HCT116 (cell line): ENCODE data around the gene MYCBP2. TPM values are rescaled to one million over a fixed set of nuclear protein-coding genes. Genes with fewer than 3 reads are reported as not detected.

Source experiments
- ATAC-seq: fragments of 200-7000 bp; cut with Tn5 transposase; 2 replicates; pipeline ENCODE4 v1.9.1; 2020; ENCODE audit warnings: mild to moderate bottlenecking, moderate library complexity
- BruUV-seq: library from RNA; stranded (reverse); fragments of 400-500 nt; replicated peaks from 2 replicates; lab custom pipeline; 2021; lab: Mats Ljungman, UMichigan
- CTCF ChIA-PET: fragments of 300-600 bp; sonication (Branson Sonifier 250); formaldehyde crosslinking; loops from one replicate; lab custom pipeline; 2021; ENCODE audit warnings: antibody characterized with exemption; lab: Charles Lee
- POLR2A ChIA-PET: fragments of 300-600, 350-600 bp; sonication (Branson Sonifier 250); formaldehyde crosslinking; loops from one replicate; lab custom pipeline; 2021; ENCODE audit warnings: antibody characterized with exemption; lab: Charles Lee
- RAD21 ChIA-PET, 2 experiments: fragments of 300-600 bp; sonication (Branson Sonifier 250); formaldehyde crosslinking; loops; one replicate each; lab custom pipeline; 2023; ENCODE audit warnings: low total read pairs in 2 of 2; ENCODE audit not compliant: uncharacterized antibody in 2 of 2, unreplicated experiment in 2 of 2, low non-redundant PET in 1 of 2; lab: Charles Lee
- DNase-seq: peaks from one replicate; pipeline ENCODE4 v3.0.0-alpha.2; 2010; ENCODE audit warnings: low read depth, low spot score
- H2AFZ ChIP-seq: fragments of 200-600 bp; shearing (Covaris generic), sonication (generic); 2 replicates; pipeline ENCODE4 v1.6.1; 2017; ENCODE audit warnings: low read depth, mixed run types, mixed read lengths, antibody characterized with exemption, low read length; ENCODE audit not compliant: poor library complexity, severe bottlenecking
- H3K27ac ChIP-seq: 2 replicates; pipeline ENCODE4 v1.5.1; 2012; ENCODE audit warnings: low read depth, low read length
- H3K27me3 ChIP-seq: fragments of 200-600 bp; sonication (generic); 2 replicates; pipeline ENCODE4 v1.6.1; 2016; ENCODE audit warnings: mixed run types, low read length, mixed read lengths; ENCODE audit not compliant: insufficient read depth
- H3K36me3 ChIP-seq, 2 experiments: fragments of 200-500 bp in 1 of 2; fragments of 200-600 bp in 1 of 2; sonication (Bioruptor generic) in 1 of 2; sonication (generic) in 1 of 2; 2 replicates each; pipeline versions ENCODE4 v1.5.1 to v1.6.1; 2014 to 2016; ENCODE audit warnings: low read length in 2 of 2, inconsistent platforms in 1 of 2, mixed read lengths in 1 of 2, mixed run types in 1 of 2; ENCODE audit not compliant: insufficient read depth in 2 of 2, control insufficient read depth in 1 of 2
- H3K4me1 ChIP-seq, 2 experiments: fragments of 200-600 bp in 1 of 2; sonication (generic) in 1 of 2; 2 replicates each; pipeline versions ENCODE4 v1.5.1 to v1.6.1; 2012 to 2017; ENCODE audit warnings: low read length in 2 of 2, inconsistent platforms in 1 of 2, mild to moderate bottlenecking in 1 of 2, mixed read lengths in 1 of 2, mixed run types in 1 of 2, moderate library complexity in 1 of 2; ENCODE audit not compliant: insufficient read depth in 2 of 2, control insufficient read depth in 1 of 2
- H3K4me2 ChIP-seq: fragments of 200-600 bp; sonication (generic); 2 replicates; pipeline ENCODE4 v1.6.1; 2017; ENCODE audit warnings: mixed run types, low read length, mixed read lengths
- H3K4me3 ChIP-seq, 2 experiments: fragments of 200-600 bp in 1 of 2; sonication (generic) in 1 of 2; replicated peaks in 1 of 2; 2 replicates each; pipeline ENCODE4 v1.5.1; 2011 to 2016; ENCODE audit warnings: low read length in 2 of 2, control low read depth in 1 of 2, low read depth in 1 of 2, mild to moderate bottlenecking in 1 of 2, mixed read lengths in 1 of 2, mixed run types in 1 of 2
- H3K79me2 ChIP-seq: fragments of 200-600 bp; sonication (generic); 2 replicates; pipeline ENCODE4 v1.6.1; 2017; ENCODE audit warnings: mild to moderate bottlenecking, mixed run types, low read length, moderate library complexity, mixed read lengths; ENCODE audit not compliant: insufficient read depth
- H3K9ac ChIP-seq: fragments of 200-600 bp; sonication (generic); 2 replicates; pipeline ENCODE4 v1.6.1; 2016; ENCODE audit warnings: low read length, mixed read lengths
- H3K9me2 ChIP-seq: fragments of 200-600 bp; sonication (generic), shearing (Covaris generic); 2 replicates; pipeline ENCODE4 v1.6.1; 2017; ENCODE audit warnings: mixed run types, mild to moderate bottlenecking, moderate library complexity; ENCODE audit not compliant: insufficient read depth
- H3K9me3 ChIP-seq, 2 experiments: fragments of 200-500 bp in 1 of 2; fragments of 200-600 bp in 1 of 2; sonication (Bioruptor generic) in 1 of 2; sonication (generic) in 1 of 2; 2 replicates each; pipeline ENCODE4 v1.6.1; 2014 to 2017; ENCODE audit warnings: low read length in 2 of 2, mixed read lengths in 2 of 2, inconsistent platforms in 1 of 2, low read depth in 1 of 2, mild to moderate bottlenecking in 1 of 2, mixed run types in 1 of 2, moderate library complexity in 1 of 2; ENCODE audit not compliant: control insufficient read depth in 1 of 2, insufficient read depth in 1 of 2
- H4K20me1 ChIP-seq: fragments of 200-600 bp; sonication (generic), shearing (Covaris generic); 2 replicates; pipeline ENCODE4 v1.6.1; 2017; ENCODE audit warnings: mixed run types, mild to moderate bottlenecking, moderate library complexity; ENCODE audit not compliant: insufficient read depth
- ATF3 ChIP-seq: IDR thresholded peaks from 2 replicates; pipeline ENCODE4 v1.6.1; 2012
- CBX3 ChIP-seq: IDR thresholded peaks from 2 replicates; pipeline ENCODE4 v1.6.1; 2012; ENCODE audit warnings: low read depth
- CEBPB ChIP-seq: IDR thresholded peaks from 2 replicates; pipeline ENCODE4 v1.6.1; 2012; ENCODE audit warnings: low read depth
- EGR1 ChIP-seq: IDR thresholded peaks from 2 replicates; pipeline ENCODE4 v1.6.1; 2012; ENCODE audit warnings: low read depth
- ELF1 ChIP-seq: IDR thresholded peaks from 2 replicates; pipeline ENCODE4 v1.6.1; 2012; ENCODE audit warnings: low read depth, borderline replicate concordance
- EZH2 ChIP-seq: fragments of 200-600 bp; sonication (generic); IDR thresholded peaks from 2 replicates; pipeline ENCODE4 v1.6.1; 2017; ENCODE audit warnings: antibody characterized with exemption, mixed run types
- EZH2phosphoT487 ChIP-seq: fragments of 200-600 bp; IDR thresholded peaks from 2 replicates; pipeline ENCODE4 v1.6.1; 2018; ENCODE audit warnings: antibody characterized with exemption, borderline replicate concordance
- MAX ChIP-seq: IDR thresholded peaks from 2 replicates; pipeline ENCODE4 v1.6.1; 2012
- POLR2A ChIP-seq: IDR thresholded peaks from 2 replicates; pipeline ENCODE4 v1.7.0; 2011; ENCODE audit warnings: borderline replicate concordance; ENCODE audit not compliant: insufficient read depth, insufficient read length; ENCODE audit errors: extremely low read depth
- POLR2AphosphoS5 ChIP-seq: IDR thresholded peaks from 2 replicates; pipeline ENCODE4 v1.6.1; 2011; ENCODE audit warnings: mild to moderate bottlenecking, low read depth, low read length, moderate library complexity
- RAD21 ChIP-seq: IDR thresholded peaks from 2 replicates; pipeline ENCODE4 v1.6.1; 2012; ENCODE audit warnings: low read depth, mild to moderate bottlenecking
- SIN3A ChIP-seq: IDR thresholded peaks from 2 replicates; pipeline ENCODE4 v1.6.1; 2012; ENCODE audit warnings: low read depth
- SP1 ChIP-seq: IDR thresholded peaks from 2 replicates; pipeline ENCODE4 v1.6.1; 2012; ENCODE audit warnings: low read depth
- SRF ChIP-seq: IDR thresholded peaks from 2 replicates; pipeline ENCODE4 v1.6.1; 2012; ENCODE audit warnings: low read depth
- YY1 ChIP-seq: IDR thresholded peaks from 2 replicates; pipeline ENCODE4 v1.6.1; 2011; ENCODE audit warnings: low read length, low read depth, moderate library complexity, mild to moderate bottlenecking; ENCODE audit not compliant: insufficient replicate concordance; ENCODE audit errors: extremely low read depth
- ZBTB33 ChIP-seq: IDR thresholded peaks from 2 replicates; pipeline ENCODE4 v1.6.1; 2011; ENCODE audit warnings: mild to moderate bottlenecking, low read length, moderate library complexity; ENCODE audit not compliant: insufficient replicate concordance; ENCODE audit errors: extremely low read depth
- ZFX ChIP-seq: fragments of 450-650 bp; IDR thresholded peaks from 2 replicates; pipeline ENCODE4 v1.6.1; 2017
- ZNF274 ChIP-seq: fragments of 200-500 bp; sonication (Bioruptor generic); IDR thresholded peaks from 2 replicates; pipeline ENCODE4 v1.6.1; 2014; ENCODE audit warnings: mild to moderate bottlenecking, low read depth, low read length, inconsistent platforms
- intact Hi-C: fragments of 100-400 bp; cut with micrococcal nuclease; formaldehyde crosslinking; loops from 2 replicates; pipeline ENCODE4 v1.10.0; 2022
- total RNA-seq: library from RNA; stranded (reverse); gene quantifications from one replicate; pipeline ENCODE4 v1.2.1, GENCODE V29; 2021; ENCODE audit not compliant: unreplicated experiment
- TF ChIP-seq, protein P1 (sequence below), 3 experiments: fragments of 200-600 bp in 1 of 3; sonication (generic) in 1 of 3; IDR thresholded peaks in 2 of 3; conservative IDR thresholded peaks in 1 of 3; 2 replicates each; pipeline ENCODE4 v1.5.1; 2012 to 2017; ENCODE audit warnings: low read depth in 2 of 3, low read length in 2 of 3, antibody characterized with exemption in 1 of 3, borderline replicate concordance in 1 of 3, control low read depth in 1 of 3, mild to moderate bottlenecking in 1 of 3, mixed read lengths in 1 of 3, mixed run types in 1 of 3, moderate library complexity in 1 of 3; ENCODE audit not compliant: insufficient read depth in 1 of 3
- TF ChIP-seq, protein P2 (sequence below): IDR thresholded peaks from 2 replicates; pipeline ENCODE4 v1.6.1; 2012; ENCODE audit warnings: low read depth

MYCBP2 gene
- total RNA-seq, 1 experiment from 2014 or later: 48.5 TPM

DNA sequence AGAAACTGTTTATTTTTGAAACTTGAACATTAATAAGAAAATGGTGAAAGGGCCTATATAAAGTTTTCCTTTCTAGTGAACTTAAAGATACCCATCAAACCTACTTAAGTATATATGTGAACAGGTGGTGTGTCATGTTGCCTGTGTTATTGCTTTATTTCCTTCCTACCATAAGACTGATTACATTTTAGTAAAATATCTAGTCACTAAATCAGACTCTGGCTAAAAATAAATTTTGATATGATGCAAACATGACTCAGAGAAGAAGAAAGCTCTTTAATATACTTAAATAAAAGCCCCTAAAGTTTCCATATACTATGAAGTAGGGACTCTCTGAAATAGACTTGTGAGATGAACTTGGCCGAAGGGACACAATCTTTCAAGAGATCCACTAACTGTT is 264.8 kb downstream of the MYCBP2 start:
- ATAC-seq: no peak
- H3K36me3 ChIP-seq: peaks cover 11 to 23% of the 10 kb centered on the region in 2 experiments; a peak in 3 of 4 replicates
- no peaks in the 10 kb centered on the region for H3K79me2 ChIP-seq
- no peaks in the 10 kb centered on the region for H3K4me1 ChIP-seq
- no peaks in the 10 kb centered on the region for H3K9me3 ChIP-seq
- no peaks in the 10 kb centered on the region for H4K20me1 ChIP-seq
- CTCF ChIA-PET: no interaction called here
- H3K27me3 ChIP-seq: no peaks in the 10 kb centered on the region
- intact Hi-C loops: no loop called here
- TF ChIP-seq EZH2phosphoT487: no peak
- TF ChIP-seq ZFX: no peak
- TF ChIP-seq, protein P1, sequence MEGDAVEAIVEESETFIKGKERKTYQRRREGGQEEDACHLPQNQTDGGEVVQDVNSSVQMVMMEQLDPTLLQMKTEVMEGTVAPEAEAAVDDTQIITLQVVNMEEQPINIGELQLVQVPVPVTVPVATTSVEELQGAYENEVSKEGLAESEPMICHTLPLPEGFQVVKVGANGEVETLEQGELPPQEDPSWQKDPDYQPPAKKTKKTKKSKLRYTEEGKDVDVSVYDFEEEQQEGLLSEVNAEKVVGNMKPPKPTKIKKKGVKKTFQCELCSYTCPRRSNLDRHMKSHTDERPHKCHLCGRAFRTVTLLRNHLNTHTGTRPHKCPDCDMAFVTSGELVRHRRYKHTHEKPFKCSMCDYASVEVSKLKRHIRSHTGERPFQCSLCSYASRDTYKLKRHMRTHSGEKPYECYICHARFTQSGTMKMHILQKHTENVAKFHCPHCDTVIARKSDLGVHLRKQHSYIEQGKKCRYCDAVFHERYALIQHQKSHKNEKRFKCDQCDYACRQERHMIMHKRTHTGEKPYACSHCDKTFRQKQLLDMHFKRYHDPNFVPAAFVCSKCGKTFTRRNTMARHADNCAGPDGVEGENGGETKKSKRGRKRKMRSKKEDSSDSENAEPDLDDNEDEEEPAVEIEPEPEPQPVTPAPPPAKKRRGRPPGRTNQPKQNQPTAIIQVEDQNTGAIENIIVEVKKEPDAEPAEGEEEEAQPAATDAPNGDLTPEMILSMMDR (IDR thresholded peaks at IDR 0.05 in 2 of 3, conservative IDR thresholded peaks at IDR 0.05 in 1 of 3; ENCODE audit: borderline replicate concordance in 1 of 3, insufficient read depth in 1 of 3, low read depth in 2 of 3, low read length in 2 of 3): no peak
- no peak for TF ChIP-seq ZNF274
- no peak for TF ChIP-seq CBX3
- TF ChIP-seq, protein P2, sequence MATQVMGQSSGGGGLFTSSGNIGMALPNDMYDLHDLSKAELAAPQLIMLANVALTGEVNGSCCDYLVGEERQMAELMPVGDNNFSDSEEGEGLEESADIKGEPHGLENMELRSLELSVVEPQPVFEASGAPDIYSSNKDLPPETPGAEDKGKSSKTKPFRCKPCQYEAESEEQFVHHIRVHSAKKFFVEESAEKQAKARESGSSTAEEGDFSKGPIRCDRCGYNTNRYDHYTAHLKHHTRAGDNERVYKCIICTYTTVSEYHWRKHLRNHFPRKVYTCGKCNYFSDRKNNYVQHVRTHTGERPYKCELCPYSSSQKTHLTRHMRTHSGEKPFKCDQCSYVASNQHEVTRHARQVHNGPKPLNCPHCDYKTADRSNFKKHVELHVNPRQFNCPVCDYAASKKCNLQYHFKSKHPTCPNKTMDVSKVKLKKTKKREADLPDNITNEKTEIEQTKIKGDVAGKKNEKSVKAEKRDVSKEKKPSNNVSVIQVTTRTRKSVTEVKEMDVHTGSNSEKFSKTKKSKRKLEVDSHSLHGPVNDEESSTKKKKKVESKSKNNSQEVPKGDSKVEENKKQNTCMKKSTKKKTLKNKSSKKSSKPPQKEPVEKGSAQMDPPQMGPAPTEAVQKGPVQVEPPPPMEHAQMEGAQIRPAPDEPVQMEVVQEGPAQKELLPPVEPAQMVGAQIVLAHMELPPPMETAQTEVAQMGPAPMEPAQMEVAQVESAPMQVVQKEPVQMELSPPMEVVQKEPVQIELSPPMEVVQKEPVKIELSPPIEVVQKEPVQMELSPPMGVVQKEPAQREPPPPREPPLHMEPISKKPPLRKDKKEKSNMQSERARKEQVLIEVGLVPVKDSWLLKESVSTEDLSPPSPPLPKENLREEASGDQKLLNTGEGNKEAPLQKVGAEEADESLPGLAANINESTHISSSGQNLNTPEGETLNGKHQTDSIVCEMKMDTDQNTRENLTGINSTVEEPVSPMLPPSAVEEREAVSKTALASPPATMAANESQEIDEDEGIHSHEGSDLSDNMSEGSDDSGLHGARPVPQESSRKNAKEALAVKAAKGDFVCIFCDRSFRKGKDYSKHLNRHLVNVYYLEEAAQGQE: no peak
- no peak for TF ChIP-seq RAD21
- no peak for TF ChIP-seq YY1
- no peak for TF ChIP-seq SP1
- no peak for TF ChIP-seq POLR2AphosphoS5
- no peak for TF ChIP-seq CEBPB
- no peak for TF ChIP-seq SRF
- TF ChIP-seq MAX: no peak
- TF ChIP-seq ATF3: no peak
- TF ChIP-seq EZH2: no peak
- no peak for TF ChIP-seq ZBTB33
- no peak for TF ChIP-seq ELF1
- TF ChIP-seq SIN3A: no peak
- no peak for TF ChIP-seq POLR2A
- TF ChIP-seq EGR1: no peak
- H3K4me3 ChIP-seq: no peak overlapping the region
- DNase-seq: no peak
- H3K27ac ChIP-seq: no peak overlapping the region
- no TSS peak for BruUV-seq
- no peak overlapping the region for H3K4me2 ChIP-seq
- no peaks in the 10 kb centered on the region for H3K9me2 ChIP-seq
- RAD21 ChIA-PET: no interaction called here
- H2AFZ ChIP-seq: no peak overlapping the region
- no peak overlapping the region for H3K9ac ChIP-seq
- POLR2A ChIA-PET: no interaction called here
